Erythroblast (primary cell): ENCODE measurements around the gene PWWP2B.

Experiments used
- GATA1 ChIP-seq: IDR thresholded peaks from 2 replicates; pipeline ENCODE4 v1.6.1; 2011; ENCODE audit warnings: low read depth, mild to moderate bottlenecking, control low read depth, low read length, moderate library complexity
- POLR2A ChIP-seq: IDR thresholded peaks from 2 replicates; pipeline ENCODE4 v1.6.1; 2011; ENCODE audit warnings: mild to moderate bottlenecking, low read length

DNA sequence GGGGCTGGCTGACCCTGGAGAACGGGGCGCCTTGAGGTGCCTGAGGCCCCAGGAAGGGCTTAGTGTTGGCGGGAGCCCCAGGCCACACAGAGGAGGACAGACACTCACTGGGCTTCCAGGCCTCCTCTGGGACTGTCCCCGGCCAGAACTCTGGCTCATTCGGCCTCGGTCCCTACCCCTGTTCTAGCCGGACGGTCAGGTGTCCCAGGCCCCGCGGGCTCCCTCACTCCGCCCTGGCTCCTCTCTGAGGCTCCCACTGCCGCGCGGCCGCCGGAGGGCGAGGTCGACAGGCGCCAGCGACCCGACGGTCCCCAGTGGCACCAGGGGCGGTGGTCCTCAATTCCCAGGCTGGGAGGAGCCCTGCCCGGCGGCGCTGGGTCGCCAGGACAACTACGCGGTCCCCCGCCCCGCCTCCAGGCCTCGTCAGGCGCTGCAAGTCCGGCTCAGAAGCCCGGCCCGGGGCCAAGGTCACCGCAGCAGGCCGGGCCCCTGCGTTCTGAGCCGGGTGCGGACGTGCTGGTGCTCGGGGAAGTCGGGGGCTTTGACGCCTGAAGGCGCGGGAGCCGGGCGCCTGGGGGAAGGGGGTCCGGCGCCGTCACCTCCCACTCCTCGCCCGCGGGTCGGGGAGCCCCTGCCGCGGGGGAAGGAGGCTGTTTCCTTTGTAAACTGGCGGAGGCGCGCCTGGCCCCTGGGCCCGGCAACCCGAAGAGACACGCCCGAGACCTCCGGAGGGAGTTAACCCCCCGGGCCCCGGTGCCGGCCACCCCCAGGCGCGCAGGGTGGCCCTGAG is 1.1 kb upstream of the PWWP2B start:
- TF ChIP-seq POLR2A (no peak), GATA1 (no peak)
